ENCODE results near the gene LRMDA.

DNA sequence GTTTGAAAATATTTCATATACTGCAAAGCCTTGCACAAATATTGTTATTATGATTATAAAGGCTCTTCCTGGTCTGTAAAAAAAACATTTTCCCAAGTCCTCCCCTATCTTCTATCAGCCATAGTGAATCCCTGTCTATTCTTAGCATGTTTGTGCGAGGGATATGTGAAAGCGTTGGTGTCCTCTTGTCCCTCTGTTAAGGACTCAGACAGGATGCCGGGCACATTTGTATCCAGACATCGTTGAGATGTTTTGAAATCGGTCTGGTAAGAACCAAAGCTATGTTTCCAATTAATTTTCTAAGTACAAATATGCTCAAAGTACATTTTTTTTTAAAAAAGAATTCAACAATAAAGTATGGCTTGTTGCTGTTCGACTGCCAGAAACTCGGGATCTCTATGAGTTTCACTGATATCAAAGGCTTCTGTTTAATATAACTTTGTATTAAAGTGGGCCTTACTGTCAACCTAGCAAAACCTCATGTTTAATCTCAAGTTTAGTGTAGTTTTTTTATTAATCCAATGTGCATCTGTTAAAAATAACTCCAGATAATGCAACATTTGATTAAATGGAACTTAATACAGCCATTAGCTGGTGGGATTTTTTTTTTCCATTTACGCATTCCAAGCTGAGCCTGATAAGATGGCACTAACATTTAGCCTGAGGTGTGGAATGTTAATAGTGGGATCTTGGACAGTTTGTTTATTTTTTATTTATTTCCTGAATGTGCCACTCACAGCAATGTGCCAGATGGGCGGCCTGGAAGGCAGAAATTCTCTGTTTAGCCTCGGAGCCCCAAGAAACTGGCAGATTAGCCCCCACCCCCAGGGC, 754.3 kb downstream of the LRMDA start:
- TF ChIP-seq POLR2A (IDR thresholded peaks at IDR 0.05) (no peak), EP300 (IDR thresholded peaks at IDR 0.05) (no peak), CTCF (IDR thresholded peaks at IDR 0.05) (no peak)

All from sigmoid colon (tissue), 4 donors.